ENCODE measurements around the gene SPZ1.
"Not testable (repeated sequence)": the region's sequence is repeated elsewhere in the genome, so short reads cannot be mapped to it uniquely, and the experiment has no call there.

Gene SPZ1

GRCh38 chr5:80319702-80320101, at the start of gene SPZ1:
TSS of gene SPZ1 (plus strand) at chr5:80320002. CDS start at chr5:80320216, 214 bp downstream.
- Histone ChIP-seq H3K9ac (ENCODE audit: low read depth, low read length) (no peak within 1 kb of the TSS), H3K9me3 (ENCODE audit: control insufficient read depth, insufficient read depth, low read length) (no peaks in the 10 kb centered on the region), H3K27ac (ENCODE audit: low read depth, low read length) (no peak within 1 kb of the TSS), H3K36me3 (ENCODE audit: control insufficient read depth, insufficient read depth, low read length) (no peaks in the 10 kb centered on the region), H3K4me3 (ENCODE audit: low read depth, low read length) (no peak within 1 kb of the TSS), H3K4me1 (ENCODE audit: control insufficient read depth, insufficient read depth, low read length) (no peaks in the 10 kb centered on the region), H3K27me3 (ENCODE audit: control insufficient read depth, insufficient read depth, low read length) (no peaks in the 10 kb centered on the region)

GRCh38 chr5:80270543-80270942, 49.3 kb upstream of the SPZ1 start:
- H3K36me3 ChIP-seq (ENCODE audit: control insufficient read depth, insufficient read depth, low read length); H3K9ac ChIP-seq (ENCODE audit: low read depth, low read length); H3K27ac ChIP-seq (ENCODE audit: low read depth, low read length); H3K27me3 ChIP-seq (ENCODE audit: control insufficient read depth, insufficient read depth, low read length); H3K4me3 ChIP-seq (ENCODE audit: low read depth, low read length); H3K4me1 ChIP-seq (ENCODE audit: control insufficient read depth, insufficient read depth, low read length); H3K9me3 ChIP-seq (ENCODE audit: control insufficient read depth, insufficient read depth, low read length): not testable (repeated sequence)

- Histone ChIP-seq H3K4me1 (ENCODE audit: control insufficient read depth, insufficient read depth, low read length) (no peaks in the 10 kb centered on the region), H3K4me3 (ENCODE audit: low read depth, low read length) (no peak overlapping the region), H3K9me3 (ENCODE audit: control insufficient read depth, insufficient read depth, low read length) (no peaks in the 10 kb centered on the region), H3K9ac (ENCODE audit: low read depth, low read length) (no peak overlapping the region), H3K36me3 (ENCODE audit: control insufficient read depth, insufficient read depth, low read length) (no peaks in the 10 kb centered on the region), H3K27ac (ENCODE audit: low read depth, low read length) (no peak overlapping the region), H3K27me3 (ENCODE audit: control insufficient read depth, insufficient read depth, low read length) (no peaks in the 10 kb centered on the region)
These were observed 44.5 kb upstream of the SPZ1 start for GRCh38 chr5:80275347-80275746.

GRCh38 chr5:80276186-80276585, 43.6 kb upstream of the SPZ1 start:
- Histone ChIP-seq H3K4me1 (ENCODE audit: control insufficient read depth, insufficient read depth, low read length) (no peaks in the 10 kb centered on the region), H3K9me3 (ENCODE audit: control insufficient read depth, insufficient read depth, low read length) (no peaks in the 10 kb centered on the region), H3K27me3 (ENCODE audit: control insufficient read depth, insufficient read depth, low read length) (no peaks in the 10 kb centered on the region), H3K9ac (ENCODE audit: low read depth, low read length) (no peak overlapping the region), H3K27ac (ENCODE audit: low read depth, low read length) (no peak overlapping the region), H3K4me3 (ENCODE audit: low read depth, low read length) (no peak overlapping the region), H3K36me3 (ENCODE audit: control insufficient read depth, insufficient read depth, low read length) (no peaks in the 10 kb centered on the region)

- H3K36me3 ChIP-seq (ENCODE audit: control insufficient read depth, insufficient read depth, low read length), result no peaks in the 10 kb centered on the region
- H3K27me3 ChIP-seq (ENCODE audit: control insufficient read depth, insufficient read depth, low read length), result no peaks in the 10 kb centered on the region
- H3K4me3 ChIP-seq (ENCODE audit: low read depth, low read length), result no peak overlapping the region
- H3K27ac ChIP-seq (ENCODE audit: low read depth, low read length), result no peak overlapping the region
- H3K4me1 ChIP-seq (ENCODE audit: control insufficient read depth, insufficient read depth, low read length), result no peaks in the 10 kb centered on the region
- no peak overlapping the region for H3K9ac ChIP-seq (ENCODE audit: low read depth, low read length)
- H3K9me3 ChIP-seq (ENCODE audit: control insufficient read depth, insufficient read depth, low read length), result no peaks in the 10 kb centered on the region
These were observed 42.6 kb upstream of the SPZ1 start for GRCh38 chr5:80277191-80277590.

GRCh38 chr5:80282054-80282453, 37.7 kb upstream of the SPZ1 start:
- Histone ChIP-seq H3K27me3 (ENCODE audit: control insufficient read depth, insufficient read depth, low read length) (no peaks in the 10 kb centered on the region), H3K27ac (ENCODE audit: low read depth, low read length) (no peak overlapping the region), H3K36me3 (ENCODE audit: control insufficient read depth, insufficient read depth, low read length) (no peaks in the 10 kb centered on the region), H3K4me3 (ENCODE audit: low read depth, low read length) (no peak overlapping the region), H3K4me1 (ENCODE audit: control insufficient read depth, insufficient read depth, low read length) (no peaks in the 10 kb centered on the region), H3K9me3 (ENCODE audit: control insufficient read depth, insufficient read depth, low read length) (no peaks in the 10 kb centered on the region), H3K9ac (ENCODE audit: low read depth, low read length) (no peak overlapping the region)

GRCh38 chr5:80283360-80283759, 36.4 kb upstream of the SPZ1 start:
- no peak overlapping the region for H3K4me3 ChIP-seq (ENCODE audit: low read depth, low read length)

GRCh38 chr5:80284720-80285119, 35.1 kb upstream of the SPZ1 start:
- no peak overlapping the region for H3K4me3 ChIP-seq (ENCODE audit: low read depth, low read length)
- H3K27ac ChIP-seq (ENCODE audit: low read depth, low read length), result no peak overlapping the region
- H3K27me3 ChIP-seq (ENCODE audit: control insufficient read depth, insufficient read depth, low read length), result no peaks in the 10 kb centered on the region
- no peaks in the 10 kb centered on the region for H3K4me1 ChIP-seq (ENCODE audit: control insufficient read depth, insufficient read depth, low read length)
- H3K9me3 ChIP-seq (ENCODE audit: control insufficient read depth, insufficient read depth, low read length), result no peaks in the 10 kb centered on the region
- H3K36me3 ChIP-seq (ENCODE audit: control insufficient read depth, insufficient read depth, low read length), result no peaks in the 10 kb centered on the region
- no peak overlapping the region for H3K9ac ChIP-seq (ENCODE audit: low read depth, low read length)

More at GRCh38 chr5:80283360-80283759, 36.4 kb upstream of the SPZ1 start:
- H3K9ac ChIP-seq (ENCODE audit: low read depth, low read length), result no peak overlapping the region
- H3K27ac ChIP-seq (ENCODE audit: low read depth, low read length), result no peak overlapping the region
- H3K9me3 ChIP-seq (ENCODE audit: control insufficient read depth, insufficient read depth, low read length), result no peaks in the 10 kb centered on the region
- H3K4me1 ChIP-seq (ENCODE audit: control insufficient read depth, insufficient read depth, low read length), result no peaks in the 10 kb centered on the region
- no peaks in the 10 kb centered on the region for H3K27me3 ChIP-seq (ENCODE audit: control insufficient read depth, insufficient read depth, low read length)
- H3K36me3 ChIP-seq (ENCODE audit: control insufficient read depth, insufficient read depth, low read length), result no peaks in the 10 kb centered on the region

- Histone ChIP-seq H3K27ac (ENCODE audit: low read depth, low read length) (no peak overlapping the region), H3K27me3 (ENCODE audit: control insufficient read depth, insufficient read depth, low read length) (no peaks in the 10 kb centered on the region)
These were observed 31.6 kb upstream of the SPZ1 start for GRCh38 chr5:80288177-80288576.

GRCh38 chr5:80289320-80289719, 30.5 kb upstream of the SPZ1 start:
- Histone ChIP-seq H3K27me3 (ENCODE audit: control insufficient read depth, insufficient read depth, low read length) (no peaks in the 10 kb centered on the region), H3K27ac (ENCODE audit: low read depth, low read length) (no peak overlapping the region), H3K36me3 (ENCODE audit: control insufficient read depth, insufficient read depth, low read length) (no peaks in the 10 kb centered on the region), H3K4me1 (ENCODE audit: control insufficient read depth, insufficient read depth, low read length) (no peaks in the 10 kb centered on the region), H3K9me3 (ENCODE audit: control insufficient read depth, insufficient read depth, low read length) (no peaks in the 10 kb centered on the region), H3K4me3 (ENCODE audit: low read depth, low read length) (no peak overlapping the region), H3K9ac (ENCODE audit: low read depth, low read length) (no peak overlapping the region)

More at GRCh38 chr5:80288177-80288576, 31.6 kb upstream of the SPZ1 start:
- no peak overlapping the region for H3K4me3 ChIP-seq (ENCODE audit: low read depth, low read length)
- H3K4me1 ChIP-seq (ENCODE audit: control insufficient read depth, insufficient read depth, low read length), result no peaks in the 10 kb centered on the region
- H3K36me3 ChIP-seq (ENCODE audit: control insufficient read depth, insufficient read depth, low read length), result no peaks in the 10 kb centered on the region
- H3K9me3 ChIP-seq (ENCODE audit: control insufficient read depth, insufficient read depth, low read length), result no peaks in the 10 kb centered on the region
- H3K9ac ChIP-seq (ENCODE audit: low read depth, low read length), result no peak overlapping the region

- Histone ChIP-seq H3K27me3 (ENCODE audit: control insufficient read depth, insufficient read depth, low read length) (no peaks in the 10 kb centered on the region), H3K36me3 (ENCODE audit: control insufficient read depth, insufficient read depth, low read length) (no peaks in the 10 kb centered on the region), H3K27ac (ENCODE audit: low read depth, low read length) (no peak overlapping the region), H3K9ac (ENCODE audit: low read depth, low read length) (no peak overlapping the region), H3K4me1 (ENCODE audit: control insufficient read depth, insufficient read depth, low read length) (no peaks in the 10 kb centered on the region), H3K9me3 (ENCODE audit: control insufficient read depth, insufficient read depth, low read length) (no peaks in the 10 kb centered on the region), H3K4me3 (ENCODE audit: low read depth, low read length) (no peak overlapping the region)
These were observed 28.0 kb upstream of the SPZ1 start for GRCh38 chr5:80291761-80292160.

GRCh38 chr5:80296121-80296520, 23.7 kb upstream of the SPZ1 start:
- no peak overlapping the region for H3K9ac ChIP-seq (ENCODE audit: low read depth, low read length)
- no peak overlapping the region for H3K4me3 ChIP-seq (ENCODE audit: low read depth, low read length)
- no peaks in the 10 kb centered on the region for H3K27me3 ChIP-seq (ENCODE audit: control insufficient read depth, insufficient read depth, low read length)
- H3K9me3 ChIP-seq (ENCODE audit: control insufficient read depth, insufficient read depth, low read length), result peaks cover 5% of the 10 kb centered on the region; the same call in 1 of the 2 replicates
- H3K4me1 ChIP-seq (ENCODE audit: control insufficient read depth, insufficient read depth, low read length), result no peaks in the 10 kb centered on the region
- no peaks in the 10 kb centered on the region for H3K36me3 ChIP-seq (ENCODE audit: control insufficient read depth, insufficient read depth, low read length)
- H3K27ac ChIP-seq (ENCODE audit: low read depth, low read length), result no peak overlapping the region

Data from HUES48 (cell line).